H1 (cell line): ENCODE data around the gene DISP3. TPM values are rescaled to one million over a fixed set of nuclear protein-coding genes. Genes with fewer than 3 reads are reported as not detected.

ENCODE experiments used
- CTCF ChIA-PET: fragments of 300-600 bp; sonication (Branson Sonifier 250); formaldehyde crosslinking; loops from one replicate; lab custom pipeline; 2021; ENCODE audit not compliant: partially characterized antibody; lab: Charles Lee
- POLR2A ChIA-PET: fragments of 300-600 bp; sonication (Branson Sonifier 250); formaldehyde crosslinking; loops from one replicate; lab custom pipeline; 2021; ENCODE audit warnings: inconsistent platforms; ENCODE audit not compliant: partially characterized antibody; lab: Charles Lee
- DNase-seq, 2 experiments: peaks; one replicate each; pipeline versions ENCODE4 v3.0.0 to v3.0.0-alpha.2; 2010 to 2022; ENCODE audit warnings: low spot score in 2 of 2, low read depth in 1 of 2, mixed read lengths in 1 of 2
- FAIRE-seq: peaks from 2 replicates; lab custom pipeline; 2011; peaks lifted over from hg19 to GRCh38; lab: Jason Lieb, UNC
- H2AFZ ChIP-seq: 2 replicates; pipeline ENCODE4 v1.8.1; 2012; ENCODE audit warnings: low read length, inconsistent platforms
- H2AK5ac ChIP-seq: 2 replicates; pipeline ENCODE4 v1.6.1; 2013; ENCODE audit warnings: low read depth, low read length
- H2BK120ac ChIP-seq: replicated peaks from 2 replicates; pipeline ENCODE3; 2013; ENCODE audit warnings: low read depth, low read length, inconsistent platforms
- H2BK12ac ChIP-seq: 2 replicates; pipeline ENCODE4 v1.6.1; 2013; ENCODE audit warnings: low read depth, low read length
- H2BK15ac ChIP-seq: 2 replicates; pipeline ENCODE4 v1.6.1; 2013; ENCODE audit warnings: low read length
- H2BK20ac ChIP-seq: 2 replicates; pipeline ENCODE4 v1.6.1; 2013; ENCODE audit warnings: low read length
- H2BK5ac ChIP-seq: 2 replicates; pipeline ENCODE4 v1.6.1; 2013; ENCODE audit warnings: low read depth, low read length
- H3K14ac ChIP-seq: 2 replicates; pipeline ENCODE4 v1.6.1; 2013; ENCODE audit warnings: inconsistent platforms; ENCODE audit not compliant: insufficient read length
- H3K18ac ChIP-seq: 2 replicates; pipeline ENCODE4 v1.6.1; 2013; ENCODE audit warnings: low read length; ENCODE audit errors: extremely low read depth
- H3K23ac ChIP-seq: 2 replicates; pipeline ENCODE4 v1.6.1; 2013; ENCODE audit warnings: inconsistent platforms; ENCODE audit not compliant: insufficient read length
- H3K23me2 ChIP-seq: 2 replicates; pipeline ENCODE4 v1.6.1; 2013; ENCODE audit warnings: low read depth, low read length
- H3K27ac ChIP-seq: 2 replicates; pipeline ENCODE4 v1.6.1; 2011; ENCODE audit warnings: low read depth, low read length, inconsistent platforms
- H3K27me3 ChIP-seq, 4 experiments: replicated peaks in 1 of 4; 1 replicate in 1 of 4; 2 replicates in 3 of 4; pipeline versions ENCODE4 v1.6.1 to v1.8.1; 2011 to 2013; ENCODE audit warnings: low read length in 3 of 4, mild to moderate bottlenecking in 3 of 4, inconsistent platforms in 2 of 4, mixed read lengths in 2 of 4, moderate library complexity in 1 of 4; ENCODE audit not compliant: control insufficient read depth in 3 of 4, insufficient read depth in 3 of 4; ENCODE audit errors: extremely low read depth in 1 of 4
- H3K36me3 ChIP-seq, 4 experiments: 2 replicates each; pipeline versions ENCODE4 v1.6.1 to v1.8.1; 2011 to 2013; ENCODE audit warnings: mild to moderate bottlenecking in 4 of 4, low read length in 3 of 4, moderate library complexity in 2 of 4, control low read depth in 1 of 4, inconsistent platforms in 1 of 4; ENCODE audit not compliant: insufficient read depth in 4 of 4, control insufficient read depth in 2 of 4
- H3K4ac ChIP-seq: replicated peaks from 2 replicates; pipeline ENCODE3; 2013; ENCODE audit warnings: low read length, low read depth, mixed read lengths, inconsistent platforms; ENCODE audit not compliant: insufficient read length
- H3K4me1 ChIP-seq, 4 experiments: replicated peaks in 1 of 4; 1 replicate in 1 of 4; 2 replicates in 3 of 4; pipeline versions ENCODE4 v1.6.1 to v1.8.1; 2011 to 2013; ENCODE audit warnings: low read length in 3 of 4, inconsistent platforms in 2 of 4, mixed read lengths in 1 of 4; ENCODE audit not compliant: insufficient read depth in 4 of 4, control insufficient read depth in 3 of 4
- H3K4me2 ChIP-seq, 2 experiments: 2 replicates each; pipeline versions ENCODE4 v1.6.1 to v1.8.1; 2011 to 2013; ENCODE audit warnings: low read depth in 2 of 2, low read length in 2 of 2, control low read depth in 1 of 2, inconsistent platforms in 1 of 2, mild to moderate bottlenecking in 1 of 2; ENCODE audit not compliant: insufficient read depth in 1 of 2
- H3K4me3 ChIP-seq, 4 experiments: fragments of 200-600, 300-600 bp in 1 of 4; sonication (generic), shearing (Covaris generic), sonication (Bioruptor Twin) in 1 of 4; 2 replicates each; pipeline versions ENCODE4 v1.5.1 to v1.8.1; 2011 to 2016; ENCODE audit warnings: low read length in 4 of 4, low read depth in 3 of 4, control low read depth in 2 of 4, inconsistent platforms in 2 of 4, mild to moderate bottlenecking in 2 of 4, mixed read lengths in 1 of 4, moderate library complexity in 1 of 4; ENCODE audit not compliant: insufficient read depth in 2 of 4; ENCODE audit errors: extremely low read depth in 1 of 4
- H3K56ac ChIP-seq: replicated peaks from 2 replicates; pipeline ENCODE3; 2013; ENCODE audit warnings: low read depth, mild to moderate bottlenecking, mixed read lengths, low read length, inconsistent platforms; ENCODE audit not compliant: insufficient read length
- H3K79me1 ChIP-seq: 2 replicates; pipeline ENCODE4 v1.6.1; 2013; ENCODE audit warnings: low read depth, low read length, control low read depth
- H3K79me2 ChIP-seq, 2 experiments: 2 replicates each; pipeline versions ENCODE4 v1.6.1 to v1.8.1; 2012 to 2013; ENCODE audit warnings: low read length in 2 of 2, mild to moderate bottlenecking in 2 of 2, inconsistent platforms in 1 of 2; ENCODE audit not compliant: insufficient read depth in 2 of 2, control insufficient read depth in 1 of 2
- H3K9ac ChIP-seq, 4 experiments: replicated peaks in 1 of 4; 1 replicate in 1 of 4; 2 replicates in 3 of 4; pipeline versions ENCODE4 v1.6.1 to v1.8.1; 2011 to 2013; ENCODE audit warnings: low read depth in 3 of 4, low read length in 3 of 4, control low read depth in 2 of 4, mild to moderate bottlenecking in 2 of 4, moderate library complexity in 2 of 4, inconsistent platforms in 1 of 4; ENCODE audit errors: extremely low read depth in 1 of 4
- H3K9me3 ChIP-seq, 2 experiments: 2 replicates each; pipeline versions ENCODE4 v1.6.1 to v1.8.1; 2012 to 2013; ENCODE audit warnings: mild to moderate bottlenecking in 2 of 2, moderate library complexity in 2 of 2, control low read depth in 1 of 2, inconsistent platforms in 1 of 2, low read depth in 1 of 2, low read length in 1 of 2, mixed read lengths in 1 of 2; ENCODE audit not compliant: insufficient read depth in 2 of 2
- H4K20me1 ChIP-seq, 2 experiments: replicated peaks in 1 of 2; 2 replicates each; pipeline versions ENCODE3 to v1.8.1; 2011 to 2013; ENCODE audit warnings: inconsistent platforms in 2 of 2, low read length in 2 of 2, mild to moderate bottlenecking in 1 of 2; ENCODE audit not compliant: insufficient read depth in 2 of 2, control insufficient read depth in 1 of 2
- H4K5ac ChIP-seq: 2 replicates; pipeline ENCODE4 v1.6.1; 2013; ENCODE audit warnings: low read length, low read depth, mixed read lengths, inconsistent platforms; ENCODE audit not compliant: insufficient read length
- H4K8ac ChIP-seq: 2 replicates; pipeline ENCODE4 v1.8.0; 2013; ENCODE audit warnings: mild to moderate bottlenecking, moderate library complexity, low read length, inconsistent platforms; ENCODE audit not compliant: insufficient read depth; ENCODE audit errors: extremely low read depth
- H4K91ac ChIP-seq: replicated peaks from 2 replicates; pipeline ENCODE3; 2013; ENCODE audit warnings: low read length, mixed read lengths, inconsistent platforms; ENCODE audit not compliant: insufficient read length
- CBX8 ChIP-seq: fragments of 300-800, 300-1000 bp; sonication (generic); IDR thresholded peaks from 2 replicates; pipeline ENCODE4 v1.7.1; 2016; ENCODE audit warnings: low read depth, low read length, borderline replicate concordance
- EGR1 ChIP-seq: IDR thresholded peaks from 2 replicates; pipeline ENCODE4 v1.6.1; 2011; ENCODE audit warnings: low read depth, low read length, borderline replicate concordance
- EP300 ChIP-seq, 2 experiments: IDR thresholded peaks; 1 replicate in 1 of 2; 2 replicates in 1 of 2; pipeline ENCODE4 v1.6.1; 2011 to 2012; ENCODE audit warnings: low read depth in 2 of 2, low read length in 2 of 2, mild to moderate bottlenecking in 2 of 2, borderline replicate concordance in 1 of 2, inconsistent platforms in 1 of 2, moderate library complexity in 1 of 2
- EZH2 ChIP-seq: fragments of 200-600 bp; sonication (generic); IDR thresholded peaks from 2 replicates; pipeline ENCODE4 v1.7.1; 2012; ENCODE audit warnings: low read depth, mild to moderate bottlenecking, moderate library complexity, low read length, inconsistent platforms; ENCODE audit not compliant: severe bottlenecking
- GTF2F1 ChIP-seq: IDR thresholded peaks from 2 replicates; pipeline ENCODE4 v1.6.1; 2012; ENCODE audit warnings: low read depth, low read length, improper control_type of control experiment, borderline replicate concordance
- POLR2AphosphoS5 ChIP-seq: IDR thresholded peaks from 2 replicates; pipeline ENCODE4 v1.6.1; 2011; ENCODE audit warnings: low read depth, low read length
- SIRT6 ChIP-seq: IDR thresholded peaks from one replicate; pipeline ENCODE4 v1.7.1; 2012; ENCODE audit warnings: low read length, inconsistent platforms
- SP2 ChIP-seq: IDR thresholded peaks from 2 replicates; pipeline ENCODE4 v1.6.1; 2012; ENCODE audit warnings: mild to moderate bottlenecking, low read length, inconsistent platforms
- TAF1 ChIP-seq: IDR thresholded peaks from 2 replicates; pipeline ENCODE4 v1.6.1; 2011; ENCODE audit warnings: mild to moderate bottlenecking, low read depth, low read length
- TAF7 ChIP-seq: optimal IDR thresholded peaks from 2 replicates; pipeline ENCODE3; 2011; ENCODE audit warnings: low read depth, mild to moderate bottlenecking, inconsistent platforms, low read length, moderate library complexity, borderline replicate concordance
- WGBS, 2 experiments: shearing (Covaris generic) in 1 of 2; methylation state at CpG; one replicate each; pipeline versions ENCODE4 v1.1.6 to v1.1.7; 2013 to 2015; ENCODE audit warnings: low lambda C conversion rate in 2 of 2, mixed read lengths in 2 of 2, inconsistent platforms in 1 of 2, low coverage in 1 of 2, missing lambda C conversion rate in 1 of 2; ENCODE audit not compliant: insufficient replicate concordance in 2 of 2, insufficient coverage in 1 of 2, insufficient read length in 1 of 2; ENCODE audit errors: extremely low coverage in 1 of 2, missing lambda C conversion rate in 1 of 2; 5-methylcytosine and 5-hydroxymethylcytosine counted together
- polyA plus RNA-seq, 7 experiments: library from polyadenylated mRNA; depleted of rRNA in 3 of 7; stranded (reverse) in 5 of 7; unstranded in 2 of 7; fragments of >200 nt in 5 of 7; fragments of 200-250 nt in 2 of 7; gene quantifications; 1 replicate in 5 of 7; 2 replicates in 1 of 7; 4 replicates in 1 of 7; pipeline versions ENCODE4 v1.2.1 to v1.2.3, GENCODE V29; 2011 to 2013; ENCODE audit warnings: missing spikeins in 2 of 7, mixed read lengths in 2 of 7
- total RNA-seq: library from RNA; stranded (reverse); fragmentation: NEBNext Ultra II Directional; extraction: Animal tissue kit (Norgen Biotek cat#: 25700); gene quantifications from 2 replicates; pipeline ENCODE4 v1.2.1, GENCODE V29; 2021

DISP3 gene
- total and polyA plus RNA-seq, 2 of the 8 experiments (the other 6 are each of a cell fraction or from before 2014, with no cell fraction given) = 3.4 to 4.6 TPM

GRCh38 chr1:11535761-11536572 lies 57.0 kb downstream of the DISP3 start:
- Histone ChIP-seq H3K4ac (no peak overlapping the region), H3K4me1 (peaks cover 0 to 3% (median 2%) of the 10 kb centered on the region in 4 experiments; a peak in 4 of 7 replicates), H3K27ac (no peak overlapping the region), H3K14ac (no peak overlapping the region), H3K36me3 (no peaks in the 10 kb centered on the region), H3K27me3 (no peaks in the 10 kb centered on the region; a peak in 1 of 7 replicates), H3K4me2 (no peak overlapping the region), H3K56ac (no peak overlapping the region), H3K18ac (no peak overlapping the region; the same call in 1 of the 2 replicates), H4K5ac (no peak overlapping the region), H3K79me1 (no peaks in the 10 kb centered on the region), H2BK20ac (no peak overlapping the region), H2BK120ac (no peak overlapping the region), H2BK12ac (no peak overlapping the region), H3K9me3 (no peaks in the 10 kb centered on the region), H2BK15ac (no peak overlapping the region), H3K23me2 (no peaks in the 10 kb centered on the region), H3K4me3 (no peak overlapping the region), H4K8ac (no peak overlapping the region), H2BK5ac (no peak overlapping the region; the same call in 1 of the 2 replicates), H4K20me1 (no peaks in the 10 kb centered on the region), H2AFZ (no peak overlapping the region), H3K79me2 (no peaks in the 10 kb centered on the region), H2AK5ac (no peak overlapping the region; the same call in 1 of the 2 replicates), H3K23ac (no peak overlapping the region), H4K91ac (no peak overlapping the region), H3K9ac (no peak overlapping the region)
- no peak for DNase-seq
- ChIA-PET CTCF (interaction anchor here (0.9 to 1.4 kb wide), 10 partner anchors 10 to 295 kb away, joined by 3 to 5 read pairs (median 3); no protein-coding TSS in a partner anchor), POLR2A (interaction anchor here (1.0 kb wide), 1 partner anchor 374 kb away, joined by 3 read pairs; no protein-coding TSS in a partner anchor)
- WGBS, 2 experiments = 94% methylated on average over 26 of the region's 33 CpGs; no CpG with 5 or more reads in 1 of the 2 experiments
- FAIRE-seq = no peak
- TF ChIP-seq TAF1 (no peak), GTF2F1 (no peak), TAF7 (no peak), CBX8 (no peak), EZH2 (no peak), EP300 (IDR thresholded peaks at IDR 0.05; ENCODE audit: borderline replicate concordance in 1 of 2, low read depth in 2 of 2, low read length in 2 of 2) (no peak), EGR1 (no peak), SP2 (no peak), POLR2AphosphoS5 (no peak), SIRT6 (no peak)
